PFSK-1 (cell line): ENCODE measurements around the gene F10.
A peak's percentile ranks its signal among the peaks of the same experiment; 100 is the strongest.

Experiments used
- FOXP2 ChIP-seq: optimal IDR thresholded peaks from 2 replicates; pipeline ENCODE3; 2011; ENCODE audit warnings: borderline replicate concordance, control low read depth, inconsistent platforms; ENCODE audit not compliant: insufficient read depth; ENCODE audit errors: extremely low read length, extremely low read depth
- POLR2AphosphoS5 ChIP-seq: IDR thresholded peaks from 2 replicates; pipeline ENCODE4 v1.6.1; 2012; ENCODE audit warnings: low read depth, mild to moderate bottlenecking, control low read depth, low read length, moderate library complexity
- SIN3A ChIP-seq: IDR thresholded peaks from 2 replicates; pipeline ENCODE4 v1.6.1; 2012; ENCODE audit warnings: mild to moderate bottlenecking, low read length, moderate library complexity, borderline replicate concordance; ENCODE audit not compliant: insufficient read depth
- TAF1 ChIP-seq: IDR thresholded peaks from 2 replicates; pipeline ENCODE4 v1.6.1; 2012; ENCODE audit warnings: low read length, control low read depth, borderline replicate concordance; ENCODE audit not compliant: insufficient read depth
- TF ChIP-seq, protein P1 (sequence below), 2 experiments: IDR thresholded peaks; 2 replicates each; pipeline versions ENCODE4 v1.6.1 to v1.8.0; 2011 to 2012; ENCODE audit warnings: low read depth in 2 of 2, low read length in 2 of 2, control low read depth in 1 of 2, inconsistent platforms in 1 of 2, mild to moderate bottlenecking in 1 of 2, moderate library complexity in 1 of 2; ENCODE audit not compliant: insufficient read depth in 1 of 2

The F10 gene

GRCh38 chr13:113183450-113184129, 61.0 kb downstream of the F10 start:
- no peak for TF ChIP-seq POLR2AphosphoS5
- no peak for TF ChIP-seq TAF1
- no peak for TF ChIP-seq SIN3A
- TF ChIP-seq, protein P1, sequence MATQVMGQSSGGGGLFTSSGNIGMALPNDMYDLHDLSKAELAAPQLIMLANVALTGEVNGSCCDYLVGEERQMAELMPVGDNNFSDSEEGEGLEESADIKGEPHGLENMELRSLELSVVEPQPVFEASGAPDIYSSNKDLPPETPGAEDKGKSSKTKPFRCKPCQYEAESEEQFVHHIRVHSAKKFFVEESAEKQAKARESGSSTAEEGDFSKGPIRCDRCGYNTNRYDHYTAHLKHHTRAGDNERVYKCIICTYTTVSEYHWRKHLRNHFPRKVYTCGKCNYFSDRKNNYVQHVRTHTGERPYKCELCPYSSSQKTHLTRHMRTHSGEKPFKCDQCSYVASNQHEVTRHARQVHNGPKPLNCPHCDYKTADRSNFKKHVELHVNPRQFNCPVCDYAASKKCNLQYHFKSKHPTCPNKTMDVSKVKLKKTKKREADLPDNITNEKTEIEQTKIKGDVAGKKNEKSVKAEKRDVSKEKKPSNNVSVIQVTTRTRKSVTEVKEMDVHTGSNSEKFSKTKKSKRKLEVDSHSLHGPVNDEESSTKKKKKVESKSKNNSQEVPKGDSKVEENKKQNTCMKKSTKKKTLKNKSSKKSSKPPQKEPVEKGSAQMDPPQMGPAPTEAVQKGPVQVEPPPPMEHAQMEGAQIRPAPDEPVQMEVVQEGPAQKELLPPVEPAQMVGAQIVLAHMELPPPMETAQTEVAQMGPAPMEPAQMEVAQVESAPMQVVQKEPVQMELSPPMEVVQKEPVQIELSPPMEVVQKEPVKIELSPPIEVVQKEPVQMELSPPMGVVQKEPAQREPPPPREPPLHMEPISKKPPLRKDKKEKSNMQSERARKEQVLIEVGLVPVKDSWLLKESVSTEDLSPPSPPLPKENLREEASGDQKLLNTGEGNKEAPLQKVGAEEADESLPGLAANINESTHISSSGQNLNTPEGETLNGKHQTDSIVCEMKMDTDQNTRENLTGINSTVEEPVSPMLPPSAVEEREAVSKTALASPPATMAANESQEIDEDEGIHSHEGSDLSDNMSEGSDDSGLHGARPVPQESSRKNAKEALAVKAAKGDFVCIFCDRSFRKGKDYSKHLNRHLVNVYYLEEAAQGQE (IDR thresholded peaks at IDR 0.05; ENCODE audit: insufficient read depth in 1 of 2, low read depth in 2 of 2, low read length in 2 of 2) = no peak
- no peak for TF ChIP-seq FOXP2

DNA sequence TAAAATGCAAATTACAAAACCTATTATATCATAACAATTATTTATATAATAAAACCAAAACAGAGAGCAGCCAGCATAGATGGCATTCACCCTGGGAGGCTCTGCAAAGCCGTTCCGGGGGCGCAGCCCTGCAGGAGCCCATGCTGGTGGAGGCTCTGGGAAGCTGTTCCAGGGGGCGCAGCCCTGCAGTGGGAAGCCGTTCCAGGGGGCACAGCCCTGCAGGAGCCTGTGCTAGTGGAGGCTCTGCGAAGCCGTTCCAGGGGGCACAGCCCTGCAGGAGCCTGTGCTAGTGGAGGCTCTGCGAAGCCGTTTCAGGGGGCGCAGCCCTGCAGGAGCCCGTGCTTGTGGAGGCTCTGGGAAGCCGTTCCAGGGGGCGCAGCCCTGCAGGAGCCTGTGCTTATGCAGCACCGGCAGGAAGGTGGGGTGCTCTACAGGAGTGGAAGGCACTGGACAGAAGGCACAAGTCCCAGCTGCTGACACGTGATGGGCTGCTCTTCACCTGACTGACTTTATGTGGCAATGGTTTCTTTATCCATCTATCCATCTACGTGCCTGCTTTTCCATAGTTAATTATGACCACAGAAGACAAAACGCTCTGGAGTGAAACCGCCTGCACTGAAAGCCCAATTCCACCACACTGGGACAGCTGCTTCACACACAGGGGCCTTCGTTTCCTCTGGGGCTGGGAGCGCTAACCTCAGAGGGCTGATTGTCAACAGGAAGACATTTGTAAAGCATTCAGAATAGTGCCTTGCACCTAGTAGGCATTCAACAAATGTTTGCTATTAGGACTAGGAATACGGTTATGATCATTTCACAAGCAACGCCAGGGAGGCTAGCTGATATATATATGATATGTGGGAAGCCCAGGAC, 62.2 kb downstream of the F10 start:
- no peak for TF ChIP-seq FOXP2
- TF ChIP-seq POLR2AphosphoS5 = no peak

- TF ChIP-seq, protein P1 (IDR thresholded peaks at IDR 0.05; ENCODE audit: insufficient read depth in 1 of 2, low read depth in 2 of 2, low read length in 2 of 2) = no peak
- TF ChIP-seq SIN3A (no peak), FOXP2 (no peak), TAF1 (no peak), POLR2AphosphoS5 (no peak)
Observed at GRCh38 chr13:113186061-113186900, 63.7 kb downstream of the F10 start.

DNA sequence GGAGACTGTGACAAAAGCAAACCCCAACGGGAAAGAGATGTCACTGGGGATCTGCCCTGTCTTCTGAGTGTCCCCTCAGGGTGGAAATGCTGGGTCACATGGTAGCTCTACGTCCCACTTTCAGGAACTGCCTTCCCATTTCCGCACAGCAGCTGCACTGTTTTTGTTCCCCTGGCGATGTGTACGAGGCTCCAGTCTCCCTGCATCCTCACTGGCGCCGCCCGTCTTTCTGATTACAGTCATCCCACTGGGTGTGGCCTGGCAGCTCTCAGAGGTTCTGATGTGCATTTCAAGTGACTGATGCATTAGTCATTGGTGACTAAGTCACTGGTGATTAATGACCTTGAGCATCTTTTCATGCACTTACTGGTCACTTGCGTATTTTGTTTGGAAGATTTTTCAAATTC, 64.7 kb downstream of the F10 start:
- TF ChIP-seq TAF1 (no peak), FOXP2 (peak; percentile 81), SIN3A (no peak), POLR2AphosphoS5 (no peak)
- TF ChIP-seq, protein P1 (IDR thresholded peaks at IDR 0.05; ENCODE audit: insufficient read depth in 1 of 2, low read depth in 2 of 2, low read length in 2 of 2) = no peak

- TF ChIP-seq POLR2AphosphoS5 = no peak
- TF ChIP-seq TAF1 = no peak
- TF ChIP-seq, protein P1 (IDR thresholded peaks at IDR 0.05; ENCODE audit: insufficient read depth in 1 of 2, low read depth in 2 of 2, low read length in 2 of 2) = no peak
- no peak for TF ChIP-seq SIN3A
- no peak for TF ChIP-seq FOXP2
Observed at GRCh38 chr13:113187883-113188665, 65.5 kb downstream of the F10 start.
